Measurements from ENCODE around the gene ORAI3. TPM values are rescaled to one million over a fixed set of nuclear protein-coding genes. Genes with fewer than 3 reads are reported as not detected.

The ORAI3 gene
- total and polyA plus RNA-seq, 2 of the 13 experiments (the other 11 are each of a cell fraction or from before 2014, with no cell fraction given): 11.4 to 32.0 TPM

DNA sequence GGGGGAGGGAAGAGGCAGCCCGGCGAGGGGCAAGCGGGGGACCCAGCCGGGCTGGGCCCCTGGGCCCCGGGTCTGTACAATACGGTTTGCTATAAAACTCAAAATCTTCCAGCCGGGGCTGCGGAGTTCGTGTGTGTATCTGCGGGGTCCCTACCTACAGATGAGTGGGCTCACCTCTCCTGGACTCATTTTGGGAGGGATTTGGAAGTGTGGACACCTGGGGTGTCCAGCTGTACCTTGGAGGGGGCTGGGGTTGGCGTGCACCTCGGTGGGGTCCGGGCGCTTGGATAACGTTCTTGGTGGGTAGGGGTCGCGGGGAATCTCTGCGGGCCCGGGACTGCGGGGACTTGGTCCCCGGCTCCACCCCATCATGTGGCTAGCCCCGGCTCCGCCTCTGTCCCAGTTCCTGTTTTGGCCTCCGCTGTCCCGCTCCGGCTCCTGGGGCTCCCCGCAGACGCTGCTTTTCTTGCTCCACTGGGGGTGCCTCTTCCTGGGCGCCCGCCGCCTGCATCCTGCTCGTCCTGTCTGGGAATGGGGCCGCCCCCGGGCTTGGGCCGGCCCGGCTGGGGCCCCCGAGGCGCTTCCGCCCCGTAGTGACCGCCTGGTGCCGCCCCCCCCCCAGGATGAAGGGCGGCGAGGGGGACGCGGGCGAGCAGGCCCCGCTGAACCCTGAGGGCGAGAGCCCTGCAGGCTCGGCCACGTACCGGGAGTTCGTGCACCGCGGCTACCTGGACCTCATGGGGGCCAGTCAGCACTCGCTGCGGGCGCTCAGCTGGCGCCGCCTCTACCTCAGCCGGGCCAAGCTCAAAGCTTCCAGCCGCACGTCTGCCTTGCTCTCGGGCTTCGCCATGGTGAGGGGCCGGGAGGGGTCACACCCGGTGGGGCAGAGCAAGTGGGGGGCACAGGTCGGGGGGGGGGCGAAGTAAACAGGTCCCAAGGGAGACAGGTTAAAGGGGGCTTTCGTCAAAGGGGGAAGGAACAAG lies at the start of gene ORAI3 (continued):
- TF ChIP-seq, protein P1, sequence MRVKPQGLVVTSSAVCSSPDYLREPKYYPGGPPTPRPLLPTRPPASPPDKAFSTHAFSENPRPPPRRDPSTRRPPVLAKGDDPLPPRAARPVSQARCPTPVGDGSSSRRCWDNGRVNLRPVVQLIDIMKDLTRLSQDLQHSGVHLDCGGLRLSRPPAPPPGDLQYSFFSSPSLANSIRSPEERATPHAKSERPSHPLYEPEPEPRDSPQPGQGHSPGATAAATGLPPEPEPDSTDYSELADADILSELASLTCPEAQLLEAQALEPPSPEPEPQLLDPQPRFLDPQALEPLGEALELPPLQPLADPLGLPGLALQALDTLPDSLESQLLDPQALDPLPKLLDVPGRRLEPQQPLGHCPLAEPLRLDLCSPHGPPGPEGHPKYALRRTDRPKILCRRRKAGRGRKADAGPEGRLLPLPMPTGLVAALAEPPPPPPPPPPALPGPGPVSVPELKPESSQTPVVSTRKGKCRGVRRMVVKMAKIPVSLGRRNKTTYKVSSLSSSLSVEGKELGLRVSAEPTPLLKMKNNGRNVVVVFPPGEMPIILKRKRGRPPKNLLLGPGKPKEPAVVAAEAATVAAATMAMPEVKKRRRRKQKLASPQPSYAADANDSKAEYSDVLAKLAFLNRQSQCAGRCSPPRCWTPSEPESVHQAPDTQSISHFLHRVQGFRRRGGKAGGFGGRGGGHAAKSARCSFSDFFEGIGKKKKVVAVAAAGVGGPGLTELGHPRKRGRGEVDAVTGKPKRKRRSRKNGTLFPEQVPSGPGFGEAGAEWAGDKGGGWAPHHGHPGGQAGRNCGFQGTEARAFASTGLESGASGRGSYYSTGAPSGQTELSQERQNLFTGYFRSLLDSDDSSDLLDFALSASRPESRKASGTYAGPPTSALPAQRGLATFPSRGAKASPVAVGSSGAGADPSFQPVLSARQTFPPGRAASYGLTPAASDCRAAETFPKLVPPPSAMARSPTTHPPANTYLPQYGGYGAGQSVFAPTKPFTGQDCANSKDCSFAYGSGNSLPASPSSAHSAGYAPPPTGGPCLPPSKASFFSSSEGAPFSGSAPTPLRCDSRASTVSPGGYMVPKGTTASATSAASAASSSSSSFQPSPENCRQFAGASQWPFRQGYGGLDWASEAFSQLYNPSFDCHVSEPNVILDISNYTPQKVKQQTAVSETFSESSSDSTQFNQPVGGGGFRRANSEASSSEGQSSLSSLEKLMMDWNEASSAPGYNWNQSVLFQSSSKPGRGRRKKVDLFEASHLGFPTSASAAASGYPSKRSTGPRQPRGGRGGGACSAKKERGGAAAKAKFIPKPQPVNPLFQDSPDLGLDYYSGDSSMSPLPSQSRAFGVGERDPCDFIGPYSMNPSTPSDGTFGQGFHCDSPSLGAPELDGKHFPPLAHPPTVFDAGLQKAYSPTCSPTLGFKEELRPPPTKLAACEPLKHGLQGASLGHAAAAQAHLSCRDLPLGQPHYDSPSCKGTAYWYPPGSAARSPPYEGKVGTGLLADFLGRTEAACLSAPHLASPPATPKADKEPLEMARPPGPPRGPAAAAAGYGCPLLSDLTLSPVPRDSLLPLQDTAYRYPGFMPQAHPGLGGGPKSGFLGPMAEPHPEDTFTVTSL (CRISPR knock-in tag; IDR thresholded peaks at IDR 0.05; ENCODE audit: borderline replicate concordance): no peak
- no peak for TF ChIP-seq ATRX (CRISPR knock-in tag; IDR thresholded peaks at IDR 0.05; ENCODE audit: borderline replicate concordance)
- TF ChIP-seq MED1 (CRISPR knock-in tag; IDR thresholded peaks at IDR 0.05): no peak; the same call in 1 of the 2 replicates
- TF ChIP-seq ZBTB21 (CRISPR knock-in tag; IDR thresholded peaks at IDR 0.05): no peak
- TF ChIP-seq, protein P2, sequence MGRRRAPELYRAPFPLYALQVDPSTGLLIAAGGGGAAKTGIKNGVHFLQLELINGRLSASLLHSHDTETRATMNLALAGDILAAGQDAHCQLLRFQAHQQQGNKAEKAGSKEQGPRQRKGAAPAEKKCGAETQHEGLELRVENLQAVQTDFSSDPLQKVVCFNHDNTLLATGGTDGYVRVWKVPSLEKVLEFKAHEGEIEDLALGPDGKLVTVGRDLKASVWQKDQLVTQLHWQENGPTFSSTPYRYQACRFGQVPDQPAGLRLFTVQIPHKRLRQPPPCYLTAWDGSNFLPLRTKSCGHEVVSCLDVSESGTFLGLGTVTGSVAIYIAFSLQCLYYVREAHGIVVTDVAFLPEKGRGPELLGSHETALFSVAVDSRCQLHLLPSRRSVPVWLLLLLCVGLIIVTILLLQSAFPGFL (CRISPR knock-in tag; IDR thresholded peaks at IDR 0.05): no peak
- no peak for TF ChIP-seq SMAD3 (CRISPR knock-in tag; IDR thresholded peaks at IDR 0.05)
- TF ChIP-seq, protein P3, sequence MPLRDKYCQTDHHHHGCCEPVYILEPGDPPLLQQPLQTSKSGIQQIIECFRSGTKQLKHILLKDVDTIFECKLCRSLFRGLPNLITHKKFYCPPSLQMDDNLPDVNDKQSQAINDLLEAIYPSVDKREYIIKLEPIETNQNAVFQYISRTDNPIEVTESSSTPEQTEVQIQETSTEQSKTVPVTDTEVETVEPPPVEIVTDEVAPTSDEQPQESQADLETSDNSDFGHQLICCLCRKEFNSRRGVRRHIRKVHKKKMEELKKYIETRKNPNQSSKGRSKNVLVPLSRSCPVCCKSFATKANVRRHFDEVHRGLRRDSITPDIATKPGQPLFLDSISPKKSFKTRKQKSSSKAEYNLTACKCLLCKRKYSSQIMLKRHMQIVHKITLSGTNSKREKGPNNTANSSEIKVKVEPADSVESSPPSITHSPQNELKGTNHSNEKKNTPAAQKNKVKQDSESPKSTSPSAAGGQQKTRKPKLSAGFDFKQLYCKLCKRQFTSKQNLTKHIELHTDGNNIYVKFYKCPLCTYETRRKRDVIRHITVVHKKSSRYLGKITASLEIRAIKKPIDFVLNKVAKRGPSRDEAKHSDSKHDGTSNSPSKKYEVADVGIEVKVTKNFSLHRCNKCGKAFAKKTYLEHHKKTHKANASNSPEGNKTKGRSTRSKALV (CRISPR knock-in tag; IDR thresholded peaks at IDR 0.05): 0 out of 2 replicates have a peak, but pooled peaks have one; percentile 6
- no peak for TF ChIP-seq CHD4 (IDR thresholded peaks at IDR 0.05; ENCODE audit: borderline replicate concordance, low read length)
- no peak for TF ChIP-seq EHMT2 (IDR thresholded peaks at IDR 0.05; ENCODE audit: borderline replicate concordance, low read depth, low read length)
- TF ChIP-seq, protein P4, sequence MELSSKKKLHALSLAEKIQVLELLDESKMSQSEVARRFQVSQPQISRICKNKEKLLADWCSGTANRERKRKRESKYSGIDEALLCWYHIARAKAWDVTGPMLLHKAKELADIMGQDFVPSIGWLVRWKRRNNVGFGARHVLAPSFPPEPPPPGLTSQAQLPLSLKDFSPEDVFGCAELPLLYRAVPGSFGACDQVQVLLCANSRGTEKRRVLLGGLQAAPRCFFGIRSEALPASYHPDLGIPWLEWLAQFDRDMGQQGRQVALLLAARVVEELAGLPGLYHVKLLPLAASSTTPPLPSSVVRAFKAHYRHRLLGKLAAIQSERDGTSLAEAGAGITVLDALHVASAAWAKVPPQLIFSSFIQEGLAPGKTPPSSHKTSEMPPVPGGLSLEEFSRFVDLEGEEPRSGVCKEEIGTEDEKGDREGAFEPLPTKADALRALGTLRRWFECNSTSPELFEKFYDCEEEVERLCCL (CRISPR knock-in tag; IDR thresholded peaks at IDR 0.05; ENCODE audit: borderline replicate concordance): 0 out of 2 replicates have a peak, but pooled peaks have one; percentile 71
- no peak for TF ChIP-seq NFKBIZ (CRISPR knock-in tag; IDR thresholded peaks at IDR 0.05)
- no peak for TF ChIP-seq HNF4A (CRISPR knock-in tag; IDR thresholded peaks at IDR 0.05)
- no peak for TF ChIP-seq PCBP1 (IDR thresholded peaks at IDR 0.05; ENCODE audit: borderline replicate concordance, low read depth, low read length)
- no peak for TF ChIP-seq ZFYVE20 (CRISPR knock-in tag; IDR thresholded peaks at IDR 0.05; ENCODE audit: borderline replicate concordance, low read depth)
- TF ChIP-seq HCFC1 (IDR thresholded peaks at IDR 0.05; ENCODE audit: low read depth, low read length): no peak
- TF ChIP-seq, protein P5, sequence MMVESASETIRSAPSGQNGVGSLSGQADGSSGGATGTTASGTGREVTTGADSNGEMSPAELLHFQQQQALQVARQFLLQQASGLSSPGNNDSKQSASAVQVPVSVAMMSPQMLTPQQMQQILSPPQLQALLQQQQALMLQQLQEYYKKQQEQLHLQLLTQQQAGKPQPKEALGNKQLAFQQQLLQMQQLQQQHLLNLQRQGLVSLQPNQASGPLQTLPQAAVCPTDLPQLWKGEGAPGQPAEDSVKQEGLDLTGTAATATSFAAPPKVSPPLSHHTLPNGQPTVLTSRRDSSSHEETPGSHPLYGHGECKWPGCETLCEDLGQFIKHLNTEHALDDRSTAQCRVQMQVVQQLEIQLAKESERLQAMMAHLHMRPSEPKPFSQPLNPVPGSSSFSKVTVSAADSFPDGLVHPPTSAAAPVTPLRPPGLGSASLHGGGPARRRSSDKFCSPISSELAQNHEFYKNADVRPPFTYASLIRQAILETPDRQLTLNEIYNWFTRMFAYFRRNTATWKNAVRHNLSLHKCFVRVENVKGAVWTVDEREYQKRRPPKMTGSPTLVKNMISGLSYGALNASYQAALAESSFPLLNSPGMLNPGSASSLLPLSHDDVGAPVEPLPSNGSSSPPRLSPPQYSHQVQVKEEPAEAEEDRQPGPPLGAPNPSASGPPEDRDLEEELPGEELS (CRISPR knock-in tag; IDR thresholded peaks at IDR 0.05): no peak
